ENCODE results near the gene STRIP1. TPM values are rescaled to one million over a fixed set of nuclear protein-coding genes. Genes with fewer than 3 reads are reported as not detected.

The STRIP1 gene
- total and polyA plus RNA-seq, 4 donors = 5.8 to 22.8 (median 13.2) TPM

DNA sequence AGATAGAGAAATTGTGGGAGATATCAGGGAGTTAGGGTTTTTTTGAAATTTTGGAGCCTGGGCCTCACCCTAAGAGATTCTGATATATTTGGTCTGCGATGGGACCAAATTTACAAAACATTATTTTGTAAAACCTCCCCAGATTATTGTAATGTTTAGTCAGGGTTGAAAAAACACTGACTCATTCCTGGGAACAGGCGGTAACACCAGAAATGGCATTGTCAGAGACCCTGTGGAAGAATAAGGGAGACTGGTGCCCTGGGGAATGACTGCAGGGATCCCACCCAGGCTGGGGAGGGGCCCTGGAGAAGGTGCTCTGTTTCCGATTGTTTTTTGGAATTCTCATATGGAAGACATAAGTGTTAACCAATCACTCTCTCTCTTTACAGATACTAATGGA is 13.1 kb upstream of the STRIP1 start:
- 94% methylated on average over 3 of the region's 3 CpGs for WGBS
- no peak for DNase-seq (ENCODE audit: low spot score)

GRCh38 chr1:110024613-110025012 is 9.8 kb upstream of the STRIP1 start:
- no peak for DNase-seq (ENCODE audit: low spot score)
- no peak overlapping the region for H3K4me3 ChIP-seq (ENCODE audit: low read depth in 1 of 3, low read length in 3 of 3)
- H3K27ac ChIP-seq (ENCODE audit: low read depth in 1 of 2, low read length in 2 of 2) = no peak overlapping the region
- H3K9ac ChIP-seq (ENCODE audit: low read depth in 1 of 2, low read length in 2 of 2) = no peak overlapping the region
- no peaks in the 10 kb centered on the region for H3K4me1 ChIP-seq (ENCODE audit: control insufficient read depth in 4 of 4, insufficient read depth in 4 of 4, low read length in 3 of 4)
- H3K36me3 ChIP-seq (ENCODE audit: control insufficient read depth in 4 of 4, insufficient read depth in 3 of 4, low read depth in 1 of 4, low read length in 3 of 4) = peaks cover 8 to 54% (median 37%) of the 10 kb centered on the region in 4 donors
- 96% methylated on average over 4 of the region's 4 CpGs for WGBS
- TF ChIP-seq HNF4A (conservative IDR thresholded peaks at IDR 0.05) (no peak), RAD21 (IDR thresholded peaks at IDR 0.05) (no peak), NR2F2 (IDR thresholded peaks at IDR 0.05) (no peak), CTCF (IDR thresholded peaks at IDR 0.05; ENCODE audit: low read depth, low read length, missing input control) (no peak), ATF3 (IDR thresholded peaks at IDR 0.05) (no peak), TAF1 (conservative IDR thresholded peaks at IDR 0.05) (no peak), FOXA2 (IDR thresholded peaks at IDR 0.05) (no peak), YY1 (IDR thresholded peaks at IDR 0.05) (no peak), EGR1 (IDR thresholded peaks at IDR 0.05; ENCODE audit: low read depth in 2 of 2) (no peak), HNF4G (IDR thresholded peaks at IDR 0.05) (no peak), RXRA (IDR thresholded peaks at IDR 0.05) (no peak), GABPA (IDR thresholded peaks at IDR 0.05 in 1 of 2, conservative IDR thresholded peaks at IDR 0.05 in 1 of 2) (no peak), SP1 (IDR thresholded peaks at IDR 0.05) (no peak)
- TF ChIP-seq, protein P1, sequence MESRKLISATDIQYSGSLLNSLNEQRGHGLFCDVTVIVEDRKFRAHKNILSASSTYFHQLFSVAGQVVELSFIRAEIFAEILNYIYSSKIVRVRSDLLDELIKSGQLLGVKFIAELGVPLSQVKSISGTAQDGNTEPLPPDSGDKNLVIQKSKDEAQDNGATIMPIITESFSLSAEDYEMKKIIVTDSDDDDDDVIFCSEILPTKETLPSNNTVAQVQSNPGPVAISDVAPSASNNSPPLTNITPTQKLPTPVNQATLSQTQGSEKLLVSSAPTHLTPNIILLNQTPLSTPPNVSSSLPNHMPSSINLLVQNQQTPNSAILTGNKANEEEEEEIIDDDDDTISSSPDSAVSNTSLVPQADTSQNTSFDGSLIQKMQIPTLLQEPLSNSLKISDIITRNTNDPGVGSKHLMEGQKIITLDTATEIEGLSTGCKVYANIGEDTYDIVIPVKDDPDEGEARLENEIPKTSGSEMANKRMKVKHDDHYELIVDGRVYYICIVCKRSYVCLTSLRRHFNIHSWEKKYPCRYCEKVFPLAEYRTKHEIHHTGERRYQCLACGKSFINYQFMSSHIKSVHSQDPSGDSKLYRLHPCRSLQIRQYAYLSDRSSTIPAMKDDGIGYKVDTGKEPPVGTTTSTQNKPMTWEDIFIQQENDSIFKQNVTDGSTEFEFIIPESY (IDR thresholded peaks at IDR 0.05) = no peak
- TF ChIP-seq, protein P2, sequence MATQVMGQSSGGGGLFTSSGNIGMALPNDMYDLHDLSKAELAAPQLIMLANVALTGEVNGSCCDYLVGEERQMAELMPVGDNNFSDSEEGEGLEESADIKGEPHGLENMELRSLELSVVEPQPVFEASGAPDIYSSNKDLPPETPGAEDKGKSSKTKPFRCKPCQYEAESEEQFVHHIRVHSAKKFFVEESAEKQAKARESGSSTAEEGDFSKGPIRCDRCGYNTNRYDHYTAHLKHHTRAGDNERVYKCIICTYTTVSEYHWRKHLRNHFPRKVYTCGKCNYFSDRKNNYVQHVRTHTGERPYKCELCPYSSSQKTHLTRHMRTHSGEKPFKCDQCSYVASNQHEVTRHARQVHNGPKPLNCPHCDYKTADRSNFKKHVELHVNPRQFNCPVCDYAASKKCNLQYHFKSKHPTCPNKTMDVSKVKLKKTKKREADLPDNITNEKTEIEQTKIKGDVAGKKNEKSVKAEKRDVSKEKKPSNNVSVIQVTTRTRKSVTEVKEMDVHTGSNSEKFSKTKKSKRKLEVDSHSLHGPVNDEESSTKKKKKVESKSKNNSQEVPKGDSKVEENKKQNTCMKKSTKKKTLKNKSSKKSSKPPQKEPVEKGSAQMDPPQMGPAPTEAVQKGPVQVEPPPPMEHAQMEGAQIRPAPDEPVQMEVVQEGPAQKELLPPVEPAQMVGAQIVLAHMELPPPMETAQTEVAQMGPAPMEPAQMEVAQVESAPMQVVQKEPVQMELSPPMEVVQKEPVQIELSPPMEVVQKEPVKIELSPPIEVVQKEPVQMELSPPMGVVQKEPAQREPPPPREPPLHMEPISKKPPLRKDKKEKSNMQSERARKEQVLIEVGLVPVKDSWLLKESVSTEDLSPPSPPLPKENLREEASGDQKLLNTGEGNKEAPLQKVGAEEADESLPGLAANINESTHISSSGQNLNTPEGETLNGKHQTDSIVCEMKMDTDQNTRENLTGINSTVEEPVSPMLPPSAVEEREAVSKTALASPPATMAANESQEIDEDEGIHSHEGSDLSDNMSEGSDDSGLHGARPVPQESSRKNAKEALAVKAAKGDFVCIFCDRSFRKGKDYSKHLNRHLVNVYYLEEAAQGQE (IDR thresholded peaks at IDR 0.05) = no peak
- no peaks in the 10 kb centered on the region for H3K27me3 ChIP-seq (ENCODE audit: control insufficient read depth in 4 of 4, insufficient read depth in 4 of 4, low read length in 3 of 4)
- no peaks in the 10 kb centered on the region for H3K9me3 ChIP-seq (ENCODE audit: control insufficient read depth in 4 of 4, low read length in 3 of 4)

More for the DNA sequence above, 13.1 kb upstream of the STRIP1 start:
- H3K4me3 ChIP-seq (ENCODE audit: low read depth in 1 of 3, low read length in 3 of 3) = no peak overlapping the region
- no peaks in the 10 kb centered on the region for H3K27me3 ChIP-seq (ENCODE audit: control insufficient read depth in 4 of 4, insufficient read depth in 4 of 4, low read length in 3 of 4)
- no peak overlapping the region for H3K27ac ChIP-seq (ENCODE audit: low read depth in 1 of 2, low read length in 2 of 2)
- H3K9me3 ChIP-seq (ENCODE audit: control insufficient read depth in 4 of 4, low read length in 3 of 4) = no peaks in the 10 kb centered on the region
- H3K4me1 ChIP-seq (ENCODE audit: control insufficient read depth in 4 of 4, insufficient read depth in 4 of 4, low read length in 3 of 4) = no peaks in the 10 kb centered on the region
- TF ChIP-seq FOXA1 (IDR thresholded peaks at IDR 0.05) = no peak
- no peak for TF ChIP-seq HNF4G (IDR thresholded peaks at IDR 0.05)
- TF ChIP-seq GABPA (IDR thresholded peaks at IDR 0.05 in 1 of 2, conservative IDR thresholded peaks at IDR 0.05 in 1 of 2) = no peak
- TF ChIP-seq EGR1 (IDR thresholded peaks at IDR 0.05; ENCODE audit: low read depth in 2 of 2) = no peak
- no peak for TF ChIP-seq ATF3 (IDR thresholded peaks at IDR 0.05)
- TF ChIP-seq TAF1 (conservative IDR thresholded peaks at IDR 0.05) = no peak
- no peak for TF ChIP-seq MAX (IDR thresholded peaks at IDR 0.05)
- TF ChIP-seq, protein P2 (IDR thresholded peaks at IDR 0.05) = no peak
- no peak for TF ChIP-seq NR2F2 (IDR thresholded peaks at IDR 0.05)
- no peak for TF ChIP-seq RAD21 (IDR thresholded peaks at IDR 0.05)
- no peak overlapping the region for H3K9ac ChIP-seq (ENCODE audit: low read depth in 1 of 2, low read length in 2 of 2)
- H3K36me3 ChIP-seq (ENCODE audit: control insufficient read depth in 4 of 4, insufficient read depth in 3 of 4, low read depth in 1 of 4, low read length in 3 of 4) = peaks cover 15 to 81% (median 69%) of the 10 kb centered on the region in 4 donors
